HepG2 (cell line): Measurements from ENCODE around the gene POU2F1.

Experiments used
- ATF2 ChIP-seq: sonication (generic); formaldehyde crosslinking; IDR thresholded peaks from 2 replicates; pipeline ENCODE4 v1.4.0; 2020; ENCODE audit warnings: missing genetic modification reagents
- CAMTA2 ChIP-seq: sonication (generic); formaldehyde crosslinking; IDR thresholded peaks from 2 replicates; pipeline ENCODE4 v1.4.0; 2020; ENCODE audit warnings: mild to moderate bottlenecking, missing genetic modification reagents, borderline replicate concordance
- DR1 ChIP-seq: sonication (generic); formaldehyde crosslinking; IDR thresholded peaks from 2 replicates; pipeline ENCODE4 v1.8.0; 2021; ENCODE audit warnings: mild to moderate bottlenecking, missing genetic modification reagents, inconsistent platforms
- DRAP1 ChIP-seq: IDR thresholded peaks from 2 replicates; pipeline ENCODE4 v1.6.1; 2016; ENCODE audit warnings: missing genetic modification reagents, missing compliant biosample characterization
- EED ChIP-seq: sonication (generic); formaldehyde crosslinking; IDR thresholded peaks from 2 replicates; pipeline ENCODE4 v1.5.0; 2020; ENCODE audit warnings: mild to moderate bottlenecking, missing genetic modification reagents
- HBP1 ChIP-seq: IDR thresholded peaks from 2 replicates; pipeline ENCODE4 v1.6.1; 2016; ENCODE audit warnings: low read depth, control low read depth
- ZNF24 ChIP-seq: fragments of 450-650 bp; IDR thresholded peaks from 2 replicates; pipeline ENCODE4 v1.6.1; 2017; ENCODE audit warnings: antibody characterized with exemption, mild to moderate bottlenecking
- ZNF263 ChIP-seq: sonication (generic); formaldehyde crosslinking; IDR thresholded peaks from 2 replicates; pipeline ENCODE4 v1.4.0; 2020; ENCODE audit warnings: missing genetic modification reagents

GRCh38 chr1:167246971-167247370 lies 26.3 kb downstream of the POU2F1 start:
- TF ChIP-seq DRAP1: no peak
- TF ChIP-seq ZNF263 (CRISPR knock-in tag): no peak
- no peak for TF ChIP-seq HBP1 (CRISPR knock-in tag)
- no peak for TF ChIP-seq ATF2 (CRISPR knock-in tag)
- TF ChIP-seq EED: no peak
- no peak for TF ChIP-seq ZNF24
- TF ChIP-seq CAMTA2 (CRISPR knock-in tag): no peak
- TF ChIP-seq DR1 (CRISPR knock-in tag): no peak
